Measurements from ENCODE around the gene FAM177B. TPM values are rescaled to one million over a fixed set of nuclear protein-coding genes. Genes with fewer than 3 reads are reported as not detected.

Gene FAM177B
- total and polyA plus RNA-seq, 8 donors: 0.28 to 1.2 (median 0.49) TPM; not detected in 2

- TF ChIP-seq CTCF (IDR thresholded peaks at IDR 0.05): no peak
These were observed 40.5 kb downstream of the FAM177B start for GRCh38 chr1:222777463-222777862.

GRCh38 chr1:222777977-222778376, 41.0 kb downstream of the FAM177B start:
- DNase-seq: peak in 2 of 4 donors; percentile 42 to 52
- TF ChIP-seq CTCF (IDR thresholded peaks at IDR 0.05): no peak
- Histone ChIP-seq H3K4me1 (peaks cover 0 to 6% of the 10 kb centered on the region in 2 donors), H3K27ac (no peak overlapping the region), H3K9me3 (no peaks in the 10 kb centered on the region), H3K27me3 (no peaks in the 10 kb centered on the region), H3K36me3 (no peaks in the 10 kb centered on the region), H3K4me3 (no peak overlapping the region)
- peak; percentile 33 for ATAC-seq
- intact Hi-C loops (cut with DNase I): no loop called here

More at GRCh38 chr1:222777463-222777862, 40.5 kb downstream of the FAM177B start:
- DNase-seq (peak in 2 of 4 donors; percentile 25 to 58), ATAC-seq (peak; percentile 62)
- Histone ChIP-seq H3K27ac (no peak overlapping the region), H3K9me3 (no peaks in the 10 kb centered on the region), H3K4me1 (peaks cover 0 to 7% of the 10 kb centered on the region in 2 donors), H3K27me3 (no peaks in the 10 kb centered on the region), H3K36me3 (no peaks in the 10 kb centered on the region), H3K4me3 (no peak overlapping the region)
- intact Hi-C loops (cut with DNase I): no loop called here

- Histone ChIP-seq H3K27ac (no peak overlapping the region), H3K4me3 (no peak overlapping the region), H3K4me1 (peaks cover 6 to 9% of the 10 kb centered on the region in 2 donors), H3K27me3 (no peaks in the 10 kb centered on the region), H3K36me3 (no peaks in the 10 kb centered on the region), H3K9me3 (no peaks in the 10 kb centered on the region)
- ATAC-seq: no peak
- intact Hi-C loops (cut with DNase I): no loop called here
- DNase-seq: no peak
- TF ChIP-seq CTCF (IDR thresholded peaks at IDR 0.05): no peak
These were observed 44.2 kb downstream of the FAM177B start for GRCh38 chr1:222781251-222781650.

GRCh38 chr1:222783051-222783450, 46.0 kb downstream of the FAM177B start:
- H3K9me3 ChIP-seq: no peaks in the 10 kb centered on the region
- TF ChIP-seq CTCF (IDR thresholded peaks at IDR 0.05): no peak

GRCh38 chr1:222784371-222784770, 47.4 kb downstream of the FAM177B start:
- Histone ChIP-seq H3K27me3 (no peaks in the 10 kb centered on the region), H3K36me3 (no peaks in the 10 kb centered on the region), H3K4me3 (no peak overlapping the region), H3K27ac (no peak overlapping the region), H3K4me1 (peaks cover 0 to 9% of the 10 kb centered on the region in 2 donors), H3K9me3 (no peaks in the 10 kb centered on the region)
- ATAC-seq (peak; percentile 37), DNase-seq (no peak)
- intact Hi-C loops (cut with DNase I): no loop called here
- no peak for TF ChIP-seq CTCF (IDR thresholded peaks at IDR 0.05)

More at GRCh38 chr1:222783051-222783450, 46.0 kb downstream of the FAM177B start:
- Histone ChIP-seq H3K27ac (no peak overlapping the region), H3K4me3 (no peak overlapping the region), H3K36me3 (no peaks in the 10 kb centered on the region), H3K4me1 (peaks cover 2 to 9% of the 10 kb centered on the region in 2 donors), H3K27me3 (no peaks in the 10 kb centered on the region)
- no peak for DNase-seq
- intact Hi-C loops (cut with DNase I): no loop called here
- no peak for ATAC-seq

Measured in left lung (tissue), 10 donors.